HepG2 (cell line): ENCODE measurements around the gene CDK6. TPM values are rescaled to one million over a fixed set of nuclear protein-coding genes. Genes with fewer than 3 reads are reported as not detected.

Source experiments
- ATAC-seq: fragments of 200-7000 bp; cut with Tn5 transposase; 3 replicates; pipeline ENCODE4 v1.9.1; 2020; ENCODE audit warnings: mild to moderate bottlenecking, moderate library complexity
- BruUV-seq: library from RNA; stranded (reverse); fragments of 400-500 nt; replicated peaks from 2 replicates; lab custom pipeline; 2021; lab: Mats Ljungman, UMichigan
- CTCF ChIA-PET: fragments of 300-600 bp; formaldehyde crosslinking; extraction: SDS; loops from one replicate; lab custom pipeline; 2021; ENCODE audit warnings: low total read pairs, inconsistent platforms, low intra/inter-chr PET ratio; lab: Yijun Ruan, JAX
- POLR2A ChIA-PET: fragments of 350-600 bp; sonication (Branson Sonifier 250); formaldehyde crosslinking; loops from one replicate; lab custom pipeline; 2020; ENCODE audit warnings: antibody characterized with exemption, inconsistent platforms; lab: Yijun Ruan, JAX
- DNase-seq: peaks from one replicate; pipeline ENCODE4 v3.0.0-alpha.2; 2015; ENCODE audit warnings: low spot score
- FAIRE-seq: peaks from 3 replicates; lab custom pipeline; 2011; peaks lifted over from hg19 to GRCh38; lab: Jason Lieb, UNC
- H2AFZ ChIP-seq: one replicate; pipeline ENCODE4 v1.6.1; 2011; ENCODE audit warnings: low read length, inconsistent platforms
- H3K27ac ChIP-seq: fragments of 300-600 bp; 3 replicates; pipeline ENCODE4 v1.8.0; 2011; ENCODE audit warnings: mixed run types, mild to moderate bottlenecking, mixed read lengths, low read length, inconsistent platforms; ENCODE audit not compliant: insufficient read depth; ENCODE audit errors: extremely low read length
- H3K27me3 ChIP-seq, 2 experiments: fragments of 200-600 bp in 1 of 2; 2 replicates in 1 of 2; 3 replicates in 1 of 2; pipeline versions ENCODE4 v1.6.0 to v1.8.0; 2011; ENCODE audit warnings: low read length in 2 of 2, mild to moderate bottlenecking in 2 of 2, moderate library complexity in 2 of 2, inconsistent platforms in 1 of 2; ENCODE audit not compliant: insufficient read depth in 2 of 2, control insufficient read depth in 1 of 2
- H3K36me3 ChIP-seq, 2 experiments: fragments of 200-600 bp in 1 of 2; replicated peaks in 1 of 2; 2 replicates in 1 of 2; 3 replicates in 1 of 2; pipeline versions ENCODE4 v1.5.1 to v1.8.0; 2011; ENCODE audit warnings: low read length in 2 of 2, inconsistent platforms in 1 of 2; ENCODE audit not compliant: insufficient read depth in 2 of 2, control insufficient read depth in 1 of 2
- H3K4me1 ChIP-seq: 2 replicates; pipeline ENCODE4 v1.5.1; 2012; ENCODE audit warnings: low read length, inconsistent platforms; ENCODE audit not compliant: insufficient read depth
- H3K4me2 ChIP-seq: 2 replicates; pipeline ENCODE4 v1.6.0; 2011; ENCODE audit warnings: low read depth, low read length, inconsistent platforms
- H3K4me3 ChIP-seq, 3 experiments: fragments of 200-600 bp in 1 of 3; sonication (generic), shearing (Covaris generic) in 1 of 3; replicated peaks in 1 of 3; 2 replicates each; pipeline ENCODE4 v1.5.1; 2011 to 2016; ENCODE audit warnings: low read length in 3 of 3, inconsistent platforms in 2 of 3, low read depth in 2 of 3, mild to moderate bottlenecking in 2 of 3, control low read depth in 1 of 3, mixed read lengths in 1 of 3; ENCODE audit not compliant: insufficient read depth in 1 of 3
- H3K79me2 ChIP-seq: one replicate; pipeline ENCODE4 v1.6.1; 2011; ENCODE audit warnings: low read length, inconsistent platforms; ENCODE audit not compliant: insufficient read depth
- H3K9ac ChIP-seq: 2 replicates; pipeline ENCODE4 v1.6.0; 2011; ENCODE audit warnings: mild to moderate bottlenecking, low read depth, low read length, inconsistent platforms; ENCODE audit not compliant: insufficient read depth
- H3K9me3 ChIP-seq: 2 replicates; pipeline ENCODE4 v1.5.1; 2012; ENCODE audit warnings: mild to moderate bottlenecking, low read length
- H4K20me1 ChIP-seq: 2 replicates; pipeline ENCODE4 v1.6.0; 2011; ENCODE audit warnings: inconsistent platforms, mild to moderate bottlenecking, low read length, moderate library complexity; ENCODE audit not compliant: insufficient read depth
- AGO1 ChIP-seq: fragments of 200-400 bp; formaldehyde crosslinking; IDR thresholded peaks from 2 replicates; pipeline ENCODE4 v1.6.1; 2017; ENCODE audit warnings: mild to moderate bottlenecking, low read depth, low read length, moderate library complexity; ENCODE audit not compliant: poor library complexity, severe bottlenecking
- ATM ChIP-seq: fragments of 450-650 bp; IDR thresholded peaks from 2 replicates; pipeline ENCODE4 v1.7.1; 2017; ENCODE audit warnings: mild to moderate bottlenecking, borderline replicate concordance
- CHD2 ChIP-seq: IDR thresholded peaks from 2 replicates; pipeline ENCODE4 v1.6.1; 2011; ENCODE audit warnings: low read depth, low read length, improper control_type of control experiment
- ESRRA ChIP-seq: sonication (generic); formaldehyde crosslinking; IDR thresholded peaks from 2 replicates; pipeline ENCODE4 v1.5.1; 2020; ENCODE audit warnings: mild to moderate bottlenecking, low read depth, missing genetic modification reagents
- ETV6 ChIP-seq: sonication (generic); formaldehyde crosslinking; conservative IDR thresholded peaks from 2 replicates; pipeline ENCODE4 v1.4.0; 2020; ENCODE audit warnings: missing genetic modification reagents
- HHEX ChIP-seq: IDR thresholded peaks from 2 replicates; pipeline ENCODE4 v1.6.1; 2016; ENCODE audit warnings: control low read depth
- HMG20B ChIP-seq: conservative IDR thresholded peaks from 2 replicates; pipeline ENCODE4 v1.6.1; 2016; ENCODE audit warnings: missing genetic modification reagents, missing compliant biosample characterization
- HOXD1 ChIP-seq: sonication (generic); formaldehyde crosslinking; IDR thresholded peaks from 2 replicates; pipeline ENCODE4 v1.5.0; 2020; ENCODE audit warnings: missing genetic modification reagents
- MED1 ChIP-seq: sonication (generic); formaldehyde crosslinking; IDR thresholded peaks from 2 replicates; pipeline ENCODE4 v1.4.0; 2020; ENCODE audit warnings: missing genetic modification reagents
- SP2 ChIP-seq: sonication (generic); formaldehyde crosslinking; IDR thresholded peaks from 2 replicates; pipeline ENCODE4 v1.5.1; 2020; ENCODE audit warnings: mild to moderate bottlenecking, missing genetic modification reagents
- ZNF101 ChIP-seq: sonication (generic); formaldehyde crosslinking; IDR thresholded peaks from 2 replicates; pipeline ENCODE4 v1.4.0; 2020; ENCODE audit warnings: mild to moderate bottlenecking, low read depth, missing genetic modification reagents, borderline replicate concordance
- ZNF446 ChIP-seq: sonication (generic); formaldehyde crosslinking; IDR thresholded peaks from 2 replicates; pipeline ENCODE4 v1.5.0; 2020; ENCODE audit warnings: mild to moderate bottlenecking, missing genetic modification reagents
- ZNF547 ChIP-seq: sonication (generic); formaldehyde crosslinking; IDR thresholded peaks from 2 replicates; pipeline ENCODE4 v1.5.1; 2020; ENCODE audit warnings: mild to moderate bottlenecking, missing genetic modification reagents
- ZNF562 ChIP-seq: sonication (generic); formaldehyde crosslinking; IDR thresholded peaks from 2 replicates; pipeline ENCODE4 v1.8.0; 2022; ENCODE audit warnings: missing genetic modification reagents, borderline replicate concordance
- ZNF607 ChIP-seq: sonication (generic); formaldehyde crosslinking; IDR thresholded peaks from 2 replicates; pipeline ENCODE4 v1.5.1; 2020; ENCODE audit warnings: missing genetic modification reagents, mild to moderate bottlenecking, borderline replicate concordance
- ZNF777 ChIP-seq: sonication (generic); formaldehyde crosslinking; IDR thresholded peaks from 2 replicates; pipeline ENCODE4 v1.4.0; 2020; ENCODE audit warnings: missing genetic modification reagents
- WGBS: methylation state at CpG from one replicate; pipeline ENCODE4 v1.1.6; 2017; ENCODE audit warnings: low lambda C conversion rate; 5-methylcytosine and 5-hydroxymethylcytosine counted together
- in situ Hi-C: cut with HindIII; loops from 2 replicates; pipeline ENCODE4 v1.10.0; 2017; ENCODE audit warnings: low pct_unique_long_range_greater_than_20kb; ENCODE audit not compliant: extremely low pct_ligation_motif_present
- intact Hi-C: fragments of 100-400 bp; cut with micrococcal nuclease; formaldehyde crosslinking; loops from one replicate; pipeline ENCODE4 v1.10.0; 2022; ENCODE audit not compliant: unreplicated experiment
- polyA plus RNA-seq, 8 experiments: library from polyadenylated mRNA; depleted of rRNA in 3 of 8; stranded (reverse) in 7 of 8; unstranded in 1 of 8; fragments of >200 nt; fragmentation: Illumina TruSeq in 4 of 8; extraction: Trizol in 4 of 8; gene quantifications; 2 replicates each; pipeline versions ENCODE4 v1.2.1 to v1.2.3, GENCODE V29; 2011 to 2016; ENCODE audit warnings: low read depth in 4 of 8, missing spikeins in 1 of 8, mixed read lengths in 1 of 8; ENCODE audit not compliant: insufficient read depth in 1 of 8
- total RNA-seq, 5 experiments: library from RNA; depleted of rRNA; stranded (reverse); fragments of >200 nt; fragmentation: Illumina TruSeq; extraction: Trizol; gene quantifications; 2 replicates each; pipeline ENCODE4 v1.2.3, GENCODE V29; 2016; ENCODE audit warnings: low read depth in 1 of 5
- TF ChIP-seq, protein P1 (sequence below): sonication (generic); formaldehyde crosslinking; IDR thresholded peaks from 2 replicates; pipeline ENCODE4 v1.4.0; 2020; ENCODE audit warnings: missing genetic modification reagents
- TF ChIP-seq, protein P2 (sequence below): sonication (generic); formaldehyde crosslinking; IDR thresholded peaks from 2 replicates; pipeline ENCODE4 v1.4.0; 2020; ENCODE audit warnings: missing genetic modification reagents, borderline replicate concordance
- TF ChIP-seq, protein P3 (sequence below): IDR thresholded peaks from 2 replicates; pipeline ENCODE4 v1.6.1; 2018; ENCODE audit warnings: missing genetic modification reagents
- TF ChIP-seq, protein P4 (sequence below): IDR thresholded peaks from 2 replicates; pipeline ENCODE4 v1.6.1; 2016; ENCODE audit warnings: low read depth, control low read depth

CDK6 gene
- total and polyA plus RNA-seq, 2 of the 13 experiments (the other 11 are each of a cell fraction or from before 2014, with no cell fraction given), result 34.6 to 90.8 TPM

DNA sequence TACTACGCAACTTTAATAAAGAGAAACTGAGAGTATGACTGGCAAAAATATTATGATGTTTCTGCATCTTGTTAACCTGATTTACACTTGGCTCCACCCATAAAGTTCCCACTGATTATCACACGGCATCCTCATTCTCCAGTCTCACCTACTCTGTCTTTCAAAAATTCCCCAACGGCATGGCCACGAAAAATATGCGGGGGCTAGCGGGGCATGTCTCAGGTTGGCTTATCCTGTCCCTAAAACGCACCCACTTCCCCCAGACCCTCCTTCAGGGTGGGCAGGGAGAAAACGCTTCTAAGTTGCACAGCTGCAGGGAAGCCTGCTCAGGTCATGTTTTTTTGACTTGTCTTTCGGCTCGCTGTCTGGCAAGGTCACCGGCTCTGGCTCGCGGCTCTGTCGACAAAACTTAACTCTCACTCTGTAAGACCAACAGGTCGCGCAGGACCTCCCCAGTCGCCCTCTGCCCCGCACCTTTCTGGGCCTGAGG lies 3.8 kb downstream of the CDK6 start:
- Histone ChIP-seq H3K27me3 (no peaks in the 10 kb centered on the region; a peak in 1 of 5 replicates), H3K4me2 (peak overlapping the region; percentile 98), H3K4me1 (peaks cover 49% of the 10 kb centered on the region), H4K20me1 (peaks cover 36% of the 10 kb centered on the region), H3K9ac (peak overlapping the region; percentile 95), H3K27ac (peak overlapping the region; percentile 94), H3K4me3 (peak overlapping the region; percentile 93 to 99 (median 94)), H3K36me3 (peaks cover 1 to 8% of the 10 kb centered on the region in 2 experiments; a peak in 4 of 5 replicates), H2AFZ (no peak overlapping the region), H3K9me3 (no peaks in the 10 kb centered on the region), H3K79me2 (peaks cover 89% of the 10 kb centered on the region)
- BruUV-seq, result no TSS peak
- intact Hi-C loops, result loop anchor here (5.0 kb wide), 2 partner anchors 60 to 80 kb away; no protein-coding TSS in a partner anchor
- 5% methylated on average over 14 of the region's 18 CpGs for WGBS
- ChIA-PET CTCF (interaction anchor here (1.3 to 2.9 kb wide), 2 partner anchors 141 to 211 kb away, joined by 10 to 12 read pairs; no protein-coding TSS in a partner anchor), POLR2A (interaction anchor here (0.6 to 4.0 kb wide), 9 partner anchors 9 to 243 kb away, joined by 3 to 66 read pairs (median 4); partner anchors contain the start of gene FAM133B)
- DNase-seq, result no peak
- no peak for ATAC-seq
- in situ Hi-C loops, result loop anchor here (5.0 to 10.0 kb wide), 3 partner anchors 150 to 222 kb away; no protein-coding TSS in a partner anchor
- FAIRE-seq, result no peak
- no peak for TF ChIP-seq ETV6 (CRISPR knock-in tag)
- no peak for TF ChIP-seq ZNF777 (CRISPR knock-in tag)
- TF ChIP-seq, protein P1, sequence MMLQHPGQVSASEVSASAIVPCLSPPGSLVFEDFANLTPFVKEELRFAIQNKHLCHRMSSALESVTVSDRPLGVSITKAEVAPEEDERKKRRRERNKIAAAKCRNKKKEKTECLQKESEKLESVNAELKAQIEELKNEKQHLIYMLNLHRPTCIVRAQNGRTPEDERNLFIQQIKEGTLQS (CRISPR knock-in tag), result no peak
- no peak for TF ChIP-seq MED1
- TF ChIP-seq, protein P2, sequence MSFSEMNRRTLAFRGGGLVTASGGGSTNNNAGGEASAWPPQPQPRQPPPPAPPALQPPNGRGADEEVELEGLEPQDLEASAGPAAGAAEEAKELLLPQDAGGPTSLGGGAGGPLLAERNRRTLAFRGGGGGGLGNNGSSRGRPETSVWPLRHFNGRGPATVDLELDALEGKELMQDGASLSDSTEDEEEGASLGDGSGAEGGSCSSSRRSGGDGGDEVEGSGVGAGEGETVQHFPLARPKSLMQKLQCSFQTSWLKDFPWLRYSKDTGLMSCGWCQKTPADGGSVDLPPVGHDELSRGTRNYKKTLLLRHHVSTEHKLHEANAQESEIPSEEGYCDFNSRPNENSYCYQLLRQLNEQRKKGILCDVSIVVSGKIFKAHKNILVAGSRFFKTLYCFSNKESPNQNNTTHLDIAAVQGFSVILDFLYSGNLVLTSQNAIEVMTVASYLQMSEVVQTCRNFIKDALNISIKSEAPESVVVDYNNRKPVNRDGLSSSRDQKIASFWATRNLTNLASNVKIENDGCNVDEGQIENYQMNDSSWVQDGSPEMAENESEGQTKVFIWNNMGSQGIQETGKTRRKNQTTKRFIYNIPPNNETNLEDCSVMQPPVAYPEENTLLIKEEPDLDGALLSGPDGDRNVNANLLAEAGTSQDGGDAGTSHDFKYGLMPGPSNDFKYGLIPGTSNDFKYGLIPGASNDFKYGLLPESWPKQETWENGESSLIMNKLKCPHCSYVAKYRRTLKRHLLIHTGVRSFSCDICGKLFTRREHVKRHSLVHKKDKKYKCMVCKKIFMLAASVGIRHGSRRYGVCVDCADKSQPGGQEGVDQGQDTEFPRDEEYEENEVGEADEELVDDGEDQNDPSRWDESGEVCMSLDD, result no peak
- TF ChIP-seq HMG20B (CRISPR knock-in tag), result no peak
- TF ChIP-seq ZNF446 (CRISPR knock-in tag), result no peak
- no peak for TF ChIP-seq HHEX
- TF ChIP-seq HOXD1, result no peak
- no peak for TF ChIP-seq AGO1
- no peak for TF ChIP-seq ATM
- TF ChIP-seq ESRRA, result no peak
- no peak for TF ChIP-seq ZNF101 (CRISPR knock-in tag)
- TF ChIP-seq, protein P3, sequence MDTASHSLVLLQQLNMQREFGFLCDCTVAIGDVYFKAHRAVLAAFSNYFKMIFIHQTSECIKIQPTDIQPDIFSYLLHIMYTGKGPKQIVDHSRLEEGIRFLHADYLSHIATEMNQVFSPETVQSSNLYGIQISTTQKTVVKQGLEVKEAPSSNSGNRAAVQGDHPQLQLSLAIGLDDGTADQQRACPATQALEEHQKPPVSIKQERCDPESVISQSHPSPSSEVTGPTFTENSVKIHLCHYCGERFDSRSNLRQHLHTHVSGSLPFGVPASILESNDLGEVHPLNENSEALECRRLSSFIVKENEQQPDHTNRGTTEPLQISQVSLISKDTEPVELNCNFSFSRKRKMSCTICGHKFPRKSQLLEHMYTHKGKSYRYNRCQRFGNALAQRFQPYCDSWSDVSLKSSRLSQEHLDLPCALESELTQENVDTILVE, result no peak
- TF ChIP-seq, protein P4, sequence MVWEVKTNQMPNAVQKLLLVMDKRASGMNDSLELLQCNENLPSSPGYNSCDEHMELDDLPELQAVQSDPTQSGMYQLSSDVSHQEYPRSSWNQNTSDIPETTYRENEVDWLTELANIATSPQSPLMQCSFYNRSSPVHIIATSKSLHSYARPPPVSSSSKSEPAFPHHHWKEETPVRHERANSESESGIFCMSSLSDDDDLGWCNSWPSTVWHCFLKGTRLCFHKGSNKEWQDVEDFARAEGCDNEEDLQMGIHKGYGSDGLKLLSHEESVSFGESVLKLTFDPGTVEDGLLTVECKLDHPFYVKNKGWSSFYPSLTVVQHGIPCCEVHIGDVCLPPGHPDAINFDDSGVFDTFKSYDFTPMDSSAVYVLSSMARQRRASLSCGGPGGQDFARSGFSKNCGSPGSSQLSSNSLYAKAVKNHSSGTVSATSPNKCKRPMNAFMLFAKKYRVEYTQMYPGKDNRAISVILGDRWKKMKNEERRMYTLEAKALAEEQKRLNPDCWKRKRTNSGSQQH (CRISPR knock-in tag), result no peak
- TF ChIP-seq ZNF607 (CRISPR knock-in tag), result no peak
- TF ChIP-seq SP2, result no peak
- TF ChIP-seq ZNF547 (CRISPR knock-in tag), result no peak
- TF ChIP-seq ZNF562 (CRISPR knock-in tag), result no peak
- TF ChIP-seq CHD2, result no peak
